H1 (cell line): ENCODE results near the gene ITGA3. TPM values are rescaled to one million over a fixed set of nuclear protein-coding genes. Genes with fewer than 3 reads are reported as not detected.

Experiments
- CTCF ChIA-PET: fragments of 300-600 bp; sonication (Branson Sonifier 250); formaldehyde crosslinking; loops from one replicate; lab custom pipeline; 2021; ENCODE audit not compliant: partially characterized antibody; lab: Charles Lee
- POLR2A ChIA-PET: fragments of 300-600 bp; sonication (Branson Sonifier 250); formaldehyde crosslinking; loops from one replicate; lab custom pipeline; 2021; ENCODE audit warnings: inconsistent platforms; ENCODE audit not compliant: partially characterized antibody; lab: Charles Lee
- DNase-seq, 2 experiments: peaks; one replicate each; pipeline versions ENCODE4 v3.0.0 to v3.0.0-alpha.2; 2010 to 2022; ENCODE audit warnings: low spot score in 2 of 2, low read depth in 1 of 2, mixed read lengths in 1 of 2
- FAIRE-seq: peaks from 2 replicates; lab custom pipeline; 2011; peaks lifted over from hg19 to GRCh38; lab: Jason Lieb, UNC
- H2AFZ ChIP-seq: 2 replicates; pipeline ENCODE4 v1.8.1; 2012; ENCODE audit warnings: low read length, inconsistent platforms
- H2AK5ac ChIP-seq: 2 replicates; pipeline ENCODE4 v1.6.1; 2013; ENCODE audit warnings: low read depth, low read length
- H2BK120ac ChIP-seq: replicated peaks from 2 replicates; pipeline ENCODE3; 2013; ENCODE audit warnings: low read depth, low read length, inconsistent platforms
- H2BK12ac ChIP-seq: 2 replicates; pipeline ENCODE4 v1.6.1; 2013; ENCODE audit warnings: low read depth, low read length
- H2BK15ac ChIP-seq: 2 replicates; pipeline ENCODE4 v1.6.1; 2013; ENCODE audit warnings: low read length
- H2BK20ac ChIP-seq: 2 replicates; pipeline ENCODE4 v1.6.1; 2013; ENCODE audit warnings: low read length
- H2BK5ac ChIP-seq: 2 replicates; pipeline ENCODE4 v1.6.1; 2013; ENCODE audit warnings: low read depth, low read length
- H3K14ac ChIP-seq: 2 replicates; pipeline ENCODE4 v1.6.1; 2013; ENCODE audit warnings: inconsistent platforms; ENCODE audit not compliant: insufficient read length
- H3K18ac ChIP-seq: 2 replicates; pipeline ENCODE4 v1.6.1; 2013; ENCODE audit warnings: low read length; ENCODE audit errors: extremely low read depth
- H3K23ac ChIP-seq: 2 replicates; pipeline ENCODE4 v1.6.1; 2013; ENCODE audit warnings: inconsistent platforms; ENCODE audit not compliant: insufficient read length
- H3K23me2 ChIP-seq: 2 replicates; pipeline ENCODE4 v1.6.1; 2013; ENCODE audit warnings: low read depth, low read length
- H3K27ac ChIP-seq: 2 replicates; pipeline ENCODE4 v1.6.1; 2011; ENCODE audit warnings: low read depth, low read length, inconsistent platforms
- H3K27me3 ChIP-seq, 4 experiments: replicated peaks in 1 of 4; 1 replicate in 1 of 4; 2 replicates in 3 of 4; pipeline versions ENCODE4 v1.6.1 to v1.8.1; 2011 to 2013; ENCODE audit warnings: low read length in 3 of 4, mild to moderate bottlenecking in 3 of 4, inconsistent platforms in 2 of 4, mixed read lengths in 2 of 4, moderate library complexity in 1 of 4; ENCODE audit not compliant: control insufficient read depth in 3 of 4, insufficient read depth in 3 of 4; ENCODE audit errors: extremely low read depth in 1 of 4
- H3K36me3 ChIP-seq, 4 experiments: 2 replicates each; pipeline versions ENCODE4 v1.6.1 to v1.8.1; 2011 to 2013; ENCODE audit warnings: mild to moderate bottlenecking in 4 of 4, low read length in 3 of 4, moderate library complexity in 2 of 4, control low read depth in 1 of 4, inconsistent platforms in 1 of 4; ENCODE audit not compliant: insufficient read depth in 4 of 4, control insufficient read depth in 2 of 4
- H3K4ac ChIP-seq: replicated peaks from 2 replicates; pipeline ENCODE3; 2013; ENCODE audit warnings: low read length, low read depth, mixed read lengths, inconsistent platforms; ENCODE audit not compliant: insufficient read length
- H3K4me1 ChIP-seq, 4 experiments: replicated peaks in 1 of 4; 1 replicate in 1 of 4; 2 replicates in 3 of 4; pipeline versions ENCODE4 v1.6.1 to v1.8.1; 2011 to 2013; ENCODE audit warnings: low read length in 3 of 4, inconsistent platforms in 2 of 4, mixed read lengths in 1 of 4; ENCODE audit not compliant: insufficient read depth in 4 of 4, control insufficient read depth in 3 of 4
- H3K4me2 ChIP-seq, 2 experiments: 2 replicates each; pipeline versions ENCODE4 v1.6.1 to v1.8.1; 2011 to 2013; ENCODE audit warnings: low read depth in 2 of 2, low read length in 2 of 2, control low read depth in 1 of 2, inconsistent platforms in 1 of 2, mild to moderate bottlenecking in 1 of 2; ENCODE audit not compliant: insufficient read depth in 1 of 2
- H3K4me3 ChIP-seq, 4 experiments: fragments of 200-600, 300-600 bp in 1 of 4; sonication (generic), shearing (Covaris generic), sonication (Bioruptor Twin) in 1 of 4; 2 replicates each; pipeline versions ENCODE4 v1.5.1 to v1.8.1; 2011 to 2016; ENCODE audit warnings: low read length in 4 of 4, low read depth in 3 of 4, control low read depth in 2 of 4, inconsistent platforms in 2 of 4, mild to moderate bottlenecking in 2 of 4, mixed read lengths in 1 of 4, moderate library complexity in 1 of 4; ENCODE audit not compliant: insufficient read depth in 2 of 4; ENCODE audit errors: extremely low read depth in 1 of 4
- H3K56ac ChIP-seq: replicated peaks from 2 replicates; pipeline ENCODE3; 2013; ENCODE audit warnings: low read depth, mild to moderate bottlenecking, mixed read lengths, low read length, inconsistent platforms; ENCODE audit not compliant: insufficient read length
- H3K79me1 ChIP-seq: 2 replicates; pipeline ENCODE4 v1.6.1; 2013; ENCODE audit warnings: low read depth, low read length, control low read depth
- H3K79me2 ChIP-seq, 2 experiments: 2 replicates each; pipeline versions ENCODE4 v1.6.1 to v1.8.1; 2012 to 2013; ENCODE audit warnings: low read length in 2 of 2, mild to moderate bottlenecking in 2 of 2, inconsistent platforms in 1 of 2; ENCODE audit not compliant: insufficient read depth in 2 of 2, control insufficient read depth in 1 of 2
- H3K9ac ChIP-seq, 4 experiments: replicated peaks in 1 of 4; 1 replicate in 1 of 4; 2 replicates in 3 of 4; pipeline versions ENCODE4 v1.6.1 to v1.8.1; 2011 to 2013; ENCODE audit warnings: low read depth in 3 of 4, low read length in 3 of 4, control low read depth in 2 of 4, mild to moderate bottlenecking in 2 of 4, moderate library complexity in 2 of 4, inconsistent platforms in 1 of 4; ENCODE audit errors: extremely low read depth in 1 of 4
- H3K9me3 ChIP-seq, 2 experiments: 2 replicates each; pipeline versions ENCODE4 v1.6.1 to v1.8.1; 2012 to 2013; ENCODE audit warnings: mild to moderate bottlenecking in 2 of 2, moderate library complexity in 2 of 2, control low read depth in 1 of 2, inconsistent platforms in 1 of 2, low read depth in 1 of 2, low read length in 1 of 2, mixed read lengths in 1 of 2; ENCODE audit not compliant: insufficient read depth in 2 of 2
- H4K20me1 ChIP-seq, 2 experiments: replicated peaks in 1 of 2; 2 replicates each; pipeline versions ENCODE3 to v1.8.1; 2011 to 2013; ENCODE audit warnings: inconsistent platforms in 2 of 2, low read length in 2 of 2, mild to moderate bottlenecking in 1 of 2; ENCODE audit not compliant: insufficient read depth in 2 of 2, control insufficient read depth in 1 of 2
- H4K5ac ChIP-seq: 2 replicates; pipeline ENCODE4 v1.6.1; 2013; ENCODE audit warnings: low read length, low read depth, mixed read lengths, inconsistent platforms; ENCODE audit not compliant: insufficient read length
- H4K8ac ChIP-seq: 2 replicates; pipeline ENCODE4 v1.8.0; 2013; ENCODE audit warnings: mild to moderate bottlenecking, moderate library complexity, low read length, inconsistent platforms; ENCODE audit not compliant: insufficient read depth; ENCODE audit errors: extremely low read depth
- H4K91ac ChIP-seq: replicated peaks from 2 replicates; pipeline ENCODE3; 2013; ENCODE audit warnings: low read length, mixed read lengths, inconsistent platforms; ENCODE audit not compliant: insufficient read length
- TAF7 ChIP-seq: optimal IDR thresholded peaks from 2 replicates; pipeline ENCODE3; 2011; ENCODE audit warnings: low read depth, mild to moderate bottlenecking, inconsistent platforms, low read length, moderate library complexity, borderline replicate concordance
- WGBS, 2 experiments: shearing (Covaris generic) in 1 of 2; methylation state at CpG; one replicate each; pipeline versions ENCODE4 v1.1.6 to v1.1.7; 2013 to 2015; ENCODE audit warnings: low lambda C conversion rate in 2 of 2, mixed read lengths in 2 of 2, inconsistent platforms in 1 of 2, low coverage in 1 of 2, missing lambda C conversion rate in 1 of 2; ENCODE audit not compliant: insufficient replicate concordance in 2 of 2, insufficient coverage in 1 of 2, insufficient read length in 1 of 2; ENCODE audit errors: extremely low coverage in 1 of 2, missing lambda C conversion rate in 1 of 2; 5-methylcytosine and 5-hydroxymethylcytosine counted together
- polyA plus RNA-seq, 7 experiments: library from polyadenylated mRNA; depleted of rRNA in 3 of 7; stranded (reverse) in 5 of 7; unstranded in 2 of 7; fragments of >200 nt in 5 of 7; fragments of 200-250 nt in 2 of 7; gene quantifications; 1 replicate in 5 of 7; 2 replicates in 1 of 7; 4 replicates in 1 of 7; pipeline versions ENCODE4 v1.2.1 to v1.2.3, GENCODE V29; 2011 to 2013; ENCODE audit warnings: missing spikeins in 2 of 7, mixed read lengths in 2 of 7
- total RNA-seq: library from RNA; stranded (reverse); fragmentation: NEBNext Ultra II Directional; extraction: Animal tissue kit (Norgen Biotek cat#: 25700); gene quantifications from 2 replicates; pipeline ENCODE4 v1.2.1, GENCODE V29; 2021

Gene ITGA3
- total and polyA plus RNA-seq, 2 of the 8 experiments (the other 6 are each of a cell fraction or from before 2014, with no cell fraction given), result 24.0 to 24.2 TPM

DNA sequence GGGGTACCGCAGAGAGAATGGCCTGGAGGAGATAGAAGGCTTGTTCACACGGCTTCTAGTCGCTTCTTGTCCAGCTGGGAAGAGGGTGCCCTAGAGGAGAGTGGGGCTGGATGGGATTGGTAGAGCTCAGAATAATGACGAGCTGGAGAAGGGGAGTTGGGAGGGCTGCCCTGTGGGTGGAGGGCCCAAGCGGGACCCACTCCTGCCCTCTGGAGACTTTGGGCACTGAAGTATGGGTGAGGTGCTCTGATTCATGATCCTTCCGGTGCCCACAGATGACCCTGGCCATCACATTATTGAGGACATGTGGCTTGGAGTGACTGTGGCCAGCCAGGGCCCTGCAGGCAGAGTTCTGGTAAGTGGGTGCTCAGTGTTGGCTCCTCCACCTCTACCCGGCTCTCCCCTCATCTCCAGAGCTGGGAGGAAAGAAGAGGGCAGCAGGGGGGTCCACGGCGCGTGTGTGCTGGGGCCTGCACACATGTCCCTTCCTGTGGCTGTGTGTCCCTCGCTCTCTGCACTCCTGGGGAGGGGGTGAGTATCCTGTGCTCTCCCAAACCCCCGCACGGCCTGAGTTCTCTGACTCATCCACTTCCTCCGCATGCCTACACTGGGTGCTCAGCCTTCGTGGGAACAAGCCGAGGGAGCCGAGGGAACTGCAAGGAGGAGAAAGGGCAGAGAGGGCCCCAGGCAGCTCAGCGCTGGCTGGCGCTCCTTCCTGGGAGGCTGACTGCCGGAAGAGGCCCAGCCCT is 8.5 kb downstream of the ITGA3 start:
- H3K4me2 ChIP-seq, result no peak overlapping the region
- 76% methylated on average over 19 of the region's 20 CpGs; no CpG with 5 or more reads in 1 of the 2 experiments for WGBS, 2 experiments
- no peak overlapping the region for H3K4me3 ChIP-seq
- no peak overlapping the region for H4K91ac ChIP-seq
- no peak overlapping the region for H2BK12ac ChIP-seq
- peak overlapping the region; percentile 53; the same call in 1 of the 2 replicates for H2AK5ac ChIP-seq
- H3K56ac ChIP-seq, result no peak overlapping the region
- no peaks in the 10 kb centered on the region for H3K79me2 ChIP-seq
- H3K79me1 ChIP-seq, result peaks cover 2% of the 10 kb centered on the region; the same call in 1 of the 2 replicates
- no peak overlapping the region for H3K14ac ChIP-seq
- no peak overlapping the region for H2AFZ ChIP-seq
- H2BK5ac ChIP-seq, result peak overlapping the region; percentile 16; the same call in 1 of the 2 replicates
- DNase-seq (no peak), FAIRE-seq (no peak)
- H3K23me2 ChIP-seq, result no peaks in the 10 kb centered on the region
- H3K23ac ChIP-seq, result no peak overlapping the region
- no peak overlapping the region for H3K27ac ChIP-seq
- H3K36me3 ChIP-seq, result no peaks in the 10 kb centered on the region
- CTCF ChIA-PET, result interaction anchor here (0.9 to 14.6 kb wide), 9 partner anchors 8 to 66 kb away, joined by 3 to 169 read pairs (median 4); partner anchors contain the start of gene ITGA3
- H4K8ac ChIP-seq, result peak overlapping the region; percentile 72
- H4K5ac ChIP-seq, result no peak overlapping the region
- no peak overlapping the region for H2BK20ac ChIP-seq
- H2BK15ac ChIP-seq, result no peak overlapping the region
- no peaks in the 10 kb centered on the region for H3K27me3 ChIP-seq
- no peak overlapping the region for H2BK120ac ChIP-seq
- peaks cover 0 to 7% (median 2%) of the 10 kb centered on the region in 4 experiments; a peak in 5 of 7 replicates for H3K4me1 ChIP-seq
- H3K18ac ChIP-seq, result no peak overlapping the region
- no peak overlapping the region for H3K4ac ChIP-seq
- H3K9ac ChIP-seq, result no peak overlapping the region
- peaks cover 0 to 2% of the 10 kb centered on the region in 2 experiments for H4K20me1 ChIP-seq
- no peak for TF ChIP-seq TAF7
- H3K9me3 ChIP-seq, result no peaks in the 10 kb centered on the region
- POLR2A ChIA-PET, result interaction anchor here (0.6 to 1.2 kb wide), 2 partner anchors 8 to 11 kb away, joined by 3 to 4 read pairs; partner anchors contain the start of gene ITGA3
